NCI-H2227 treated with DMSO at 0.1 percent for 48 hours (cell line): ENCODE data around the gene RAD51B.
A peak's percentile ranks its signal among the peaks of the same experiment; 100 is the strongest.
"Not testable (repeated sequence)": the region's sequence is repeated elsewhere in the genome, so short reads cannot be mapped to it uniquely, and the experiment has no call there.

Experiments used
- DNase-seq: peaks from one replicate; lab custom pipeline; 2025; lab: John Stamatoyannopoulos, UW

The RAD51B gene

GRCh38 chr14:68302938-68303337 lies 483.4 kb downstream of the RAD51B start:
- DNase-seq: not testable (repeated sequence)

- no peak for DNase-seq
These were observed 486.2 kb downstream of the RAD51B start for GRCh38 chr14:68305738-68306137.

- no peak for DNase-seq
These were observed 486.8 kb downstream of the RAD51B start for GRCh38 chr14:68306265-68306933.

GRCh38 chr14:68306934-68307789 lies 487.6 kb downstream of the RAD51B start:
- no peak for DNase-seq

DNA sequence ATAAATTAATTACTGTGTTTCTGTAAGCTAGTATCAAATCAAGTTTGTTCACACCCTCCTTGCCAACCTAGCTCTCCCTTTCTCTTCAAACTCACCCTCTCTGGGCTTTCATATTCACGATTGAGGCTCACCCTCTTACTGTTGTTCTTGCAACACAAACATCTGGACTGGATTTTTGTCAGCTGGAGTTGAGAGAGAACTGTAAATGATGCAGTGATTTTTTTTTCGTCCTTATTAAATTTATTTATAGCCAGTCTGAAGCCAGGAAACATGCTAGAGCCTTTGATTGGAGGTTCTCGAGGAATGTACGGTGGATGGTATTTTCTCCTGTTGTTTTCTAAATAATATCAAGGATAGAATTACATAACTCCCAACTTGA lies 488.2 kb downstream of the RAD51B start:
- no peak for DNase-seq

- no peak for DNase-seq
These were observed 489.3 kb downstream of the RAD51B start for GRCh38 chr14:68308726-68309520.

DNA sequence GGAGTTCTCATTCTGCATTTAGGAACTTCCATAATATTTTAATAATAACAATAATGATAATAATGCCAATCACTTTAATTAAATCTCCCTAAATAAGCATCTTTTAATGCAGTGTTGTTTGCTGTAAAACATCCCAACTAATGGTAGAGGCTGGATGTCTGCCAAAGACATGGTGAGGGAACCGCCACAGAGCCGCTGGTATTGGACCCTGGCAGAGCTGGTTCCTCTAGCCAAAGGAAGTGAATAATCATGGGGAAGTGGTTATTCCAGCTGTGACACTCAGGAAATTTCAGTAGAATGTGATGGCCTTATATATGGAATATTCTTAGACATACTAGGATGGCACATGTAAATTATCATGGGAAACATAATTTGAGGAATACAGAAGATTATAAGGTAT lies 490.0 kb downstream of the RAD51B start:
- DNase-seq: no peak

- no peak for DNase-seq
These were observed 492.7 kb downstream of the RAD51B start for GRCh38 chr14:68312300-68312699.

DNA sequence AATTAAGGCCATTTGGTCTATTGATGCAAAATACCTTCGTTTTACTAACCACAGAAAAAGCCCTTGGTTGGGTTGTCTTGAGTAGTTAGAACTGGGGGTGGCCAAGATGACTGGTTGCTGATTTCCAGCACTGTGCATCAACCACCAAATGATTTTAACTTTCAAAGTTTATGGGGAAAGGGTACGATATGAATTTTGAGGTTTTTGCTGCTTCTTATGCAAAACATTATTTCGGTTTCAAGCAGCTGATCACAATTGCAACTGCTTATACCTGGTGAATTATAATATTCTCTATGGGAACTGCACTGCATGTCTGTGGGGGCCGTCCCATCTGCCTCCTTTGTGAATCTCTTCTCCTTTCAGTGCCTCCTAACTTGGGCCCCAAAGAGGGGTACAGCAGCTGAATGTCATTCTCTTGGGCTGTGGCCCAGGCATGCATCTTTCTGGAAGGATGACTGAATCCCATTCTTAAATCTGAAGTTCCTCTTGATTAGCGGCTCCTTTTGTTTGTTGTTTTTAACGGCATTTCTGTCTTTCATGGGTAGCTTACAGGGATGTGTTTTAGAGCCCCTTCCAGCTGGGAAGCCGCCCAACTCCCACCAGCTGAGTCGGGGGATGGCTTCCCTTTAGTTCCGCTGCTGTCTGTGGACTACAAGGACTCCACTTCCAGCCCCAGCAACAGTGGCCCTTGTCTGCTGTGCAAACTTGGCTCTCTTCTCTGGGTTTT lies 493.5 kb downstream of the RAD51B start:
- DNase-seq: no peak

DNA sequence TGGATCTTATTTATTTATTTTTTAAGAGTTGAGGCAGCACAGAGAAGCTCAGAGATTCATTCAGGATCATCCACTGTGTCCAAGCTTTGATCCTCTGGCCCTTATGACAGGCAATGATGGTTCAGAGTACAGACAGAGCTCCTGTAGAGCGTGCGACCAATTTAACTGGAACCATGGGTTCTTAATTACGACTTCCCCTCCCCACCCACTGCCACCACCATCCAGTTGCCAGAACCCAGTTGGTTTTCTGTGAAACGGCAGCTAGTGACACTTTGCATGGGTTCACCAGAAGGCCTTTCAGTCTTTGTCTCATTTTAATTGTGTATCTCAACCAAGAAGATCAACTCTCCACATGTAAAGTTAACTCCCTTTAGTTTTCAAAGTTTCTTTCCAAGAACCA lies 495.1 kb downstream of the RAD51B start:
- no peak for DNase-seq

DNA sequence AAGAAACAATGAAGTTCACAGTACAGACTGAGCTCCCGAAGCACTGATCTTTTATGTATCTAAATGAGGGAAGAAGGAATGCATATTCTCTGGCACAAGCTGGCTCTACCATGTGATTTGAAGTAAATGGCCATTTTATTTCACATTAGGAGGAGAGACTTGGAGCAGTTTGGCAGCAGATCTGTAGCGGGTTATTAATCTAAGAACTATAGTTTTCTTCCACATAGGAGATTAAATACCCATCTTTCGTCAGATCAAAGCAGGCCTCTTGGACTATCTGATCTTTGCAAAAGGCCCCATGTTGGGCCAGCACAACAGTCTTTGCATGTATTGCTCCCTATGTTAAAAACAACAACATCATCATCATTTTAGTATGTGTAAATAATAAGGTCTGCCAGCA lies 495.5 kb downstream of the RAD51B start:
- no peak for DNase-seq

GRCh38 chr14:68316078-68316868 lies 496.7 kb downstream of the RAD51B start:
- no peak for DNase-seq

- no peak for DNase-seq
These were observed 497.7 kb downstream of the RAD51B start for GRCh38 chr14:68317239-68317638.

DNA sequence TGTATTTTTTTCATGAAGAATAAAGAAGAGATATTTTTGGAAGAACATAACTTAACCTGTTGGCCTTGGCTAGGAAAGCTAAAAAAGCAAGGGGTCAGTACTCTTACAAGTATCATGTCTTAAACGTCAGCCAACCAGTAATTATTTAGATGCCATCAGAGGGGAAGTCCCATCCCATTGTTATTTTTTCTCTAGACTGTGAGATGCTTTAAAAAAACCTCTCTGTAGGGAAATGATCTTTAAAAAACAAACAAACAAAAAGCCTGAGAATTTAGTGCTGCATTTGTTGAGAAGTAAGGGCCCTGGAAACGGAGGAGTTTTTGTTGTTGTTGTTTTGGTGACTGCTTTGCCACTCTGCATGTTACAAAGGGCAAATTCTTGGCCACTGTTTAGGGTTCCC lies 499.2 kb downstream of the RAD51B start:
- DNase-seq: peak; percentile 48

DNA sequence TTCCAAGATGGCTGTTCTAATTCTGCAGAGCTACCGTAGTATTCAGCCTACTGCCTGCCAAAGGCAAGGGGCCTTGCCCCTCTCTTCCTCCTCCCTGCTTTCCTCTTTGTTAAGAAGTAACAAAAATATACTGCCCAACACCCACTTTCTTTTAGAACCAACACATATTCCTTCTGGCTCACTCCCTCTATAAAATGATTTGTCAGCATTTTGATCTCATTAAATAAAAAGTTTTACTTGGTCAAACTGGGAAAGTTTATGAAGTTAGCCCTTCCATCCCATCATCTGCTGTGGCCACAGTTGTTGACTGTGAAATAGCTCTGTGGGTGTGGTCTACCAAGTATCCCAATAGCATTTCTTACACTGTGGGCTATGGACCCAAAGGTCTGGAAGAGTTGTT lies 500.9 kb downstream of the RAD51B start:
- no peak for DNase-seq

DNA sequence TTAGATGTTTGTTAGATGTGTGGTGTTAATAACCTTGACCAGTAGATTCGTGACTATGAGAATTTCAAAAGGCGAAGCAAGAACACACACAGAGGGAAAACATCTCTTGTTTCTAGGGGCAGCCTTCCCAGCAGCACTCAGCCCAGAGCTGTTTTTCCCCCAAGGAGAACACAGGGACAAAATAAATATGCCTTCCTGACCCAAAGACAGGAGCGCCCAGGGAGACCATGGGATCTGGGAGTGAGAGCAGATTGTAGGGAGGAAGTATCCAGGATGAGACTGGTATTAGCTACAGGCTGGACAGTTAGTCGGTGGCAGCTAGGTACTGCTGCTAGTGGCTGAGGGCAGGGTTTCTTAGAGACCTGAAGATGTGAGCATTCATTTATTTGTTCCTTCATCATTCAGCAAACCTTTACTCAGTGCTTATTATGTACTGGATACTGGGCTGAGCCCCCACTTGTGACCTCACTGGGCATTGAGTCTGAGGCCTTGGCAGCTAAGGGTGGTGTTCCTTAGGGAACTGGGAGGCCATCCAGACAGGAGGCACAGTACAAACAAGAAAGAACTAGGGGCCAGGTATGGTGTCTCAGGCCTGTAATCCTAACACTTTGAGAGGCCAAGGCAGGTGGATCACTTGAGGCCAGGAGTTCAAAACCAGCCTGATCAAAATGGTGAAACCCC lies 503.5 kb downstream of the RAD51B start:
- no peak for DNase-seq

DNA sequence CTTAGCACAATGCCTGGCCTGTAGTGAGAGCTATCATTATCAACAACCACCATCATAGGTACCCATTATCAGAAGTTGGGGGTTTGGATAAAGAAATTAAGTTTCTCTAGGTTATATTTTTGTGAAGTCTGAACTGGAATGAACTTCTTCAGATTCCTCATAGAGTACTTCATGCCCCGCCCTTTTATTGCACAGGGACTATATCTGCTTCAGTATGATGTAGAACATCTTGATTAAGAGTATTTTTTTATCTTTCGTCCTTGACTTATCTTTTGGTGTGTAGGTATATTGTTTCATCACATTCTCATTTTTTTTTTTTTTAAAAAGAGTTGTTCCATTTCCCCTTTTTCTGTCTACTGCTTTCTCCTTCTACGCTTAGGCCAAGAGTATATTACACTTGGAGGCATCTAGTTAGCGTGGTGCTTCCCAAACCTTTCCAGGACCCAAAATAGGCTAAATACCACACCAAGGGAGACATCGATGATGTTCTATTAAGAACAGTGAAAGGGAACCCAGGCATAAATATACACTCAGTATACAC lies 505.8 kb downstream of the RAD51B start:
- no peak for DNase-seq

GRCh38 chr14:68327231-68327630 lies 507.7 kb downstream of the RAD51B start:
- no peak for DNase-seq

DNA sequence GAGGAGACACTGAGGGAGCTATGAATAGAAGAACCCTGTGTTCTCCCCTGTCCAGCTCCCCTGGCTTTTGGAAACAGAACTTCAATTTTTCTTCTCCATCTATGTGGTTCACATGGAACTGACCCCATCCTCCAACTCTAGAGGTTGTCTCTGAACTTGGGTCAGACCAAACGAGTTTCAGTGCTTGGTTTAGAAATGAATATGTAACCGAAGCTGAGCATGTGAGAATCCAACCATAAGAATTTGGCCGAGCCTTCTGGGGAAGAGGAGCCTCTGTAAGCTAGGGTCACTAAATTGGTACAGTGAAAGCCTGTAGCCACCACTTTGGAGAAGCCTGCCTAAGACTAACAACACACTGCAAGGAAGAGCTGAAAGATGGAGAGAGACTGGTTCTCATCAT lies 508.9 kb downstream of the RAD51B start:
- no peak for DNase-seq

DNA sequence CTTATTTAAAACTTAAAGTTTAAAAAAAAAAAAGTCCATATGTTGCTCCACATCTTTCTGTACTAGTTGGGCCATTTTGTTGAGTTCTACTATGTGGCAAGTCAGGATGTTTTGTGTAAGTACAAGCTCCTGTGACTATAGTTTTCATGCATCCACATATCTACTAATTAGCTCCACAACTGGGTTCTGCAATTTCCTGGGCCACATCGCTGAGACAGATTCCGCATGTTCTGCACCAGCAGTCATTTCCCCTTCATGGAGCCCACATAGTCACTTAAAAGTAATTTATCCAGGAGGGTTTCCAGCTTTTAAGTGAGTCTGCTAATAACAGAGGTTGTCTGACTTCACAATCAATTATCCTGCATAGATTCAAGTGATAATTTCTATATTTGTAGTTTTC lies 511.8 kb downstream of the RAD51B start:
- DNase-seq: no peak
